HL-60 (cell line): ENCODE data around the gene FBXL7.

ENCODE experiments used
- DNase-seq, 2 experiments: peaks; one replicate each; pipeline ENCODE4 v3.0.0-alpha.2; 2010 to 2020; ENCODE audit warnings: low read depth in 1 of 2, low spot score in 1 of 2
- H3K27ac ChIP-seq: fragments of 250-450 bp; sonication (Bioruptor Pico); replicated peaks from 2 replicates; pipeline ENCODE4 v1.5.1; 2020; ENCODE audit warnings: mild to moderate bottlenecking, moderate library complexity
- H3K27me3 ChIP-seq: fragments of 250-450 bp; sonication (Bioruptor Pico); 2 replicates; pipeline ENCODE4 v1.5.1; 2021; ENCODE audit warnings: mild to moderate bottlenecking, moderate library complexity; ENCODE audit not compliant: insufficient read depth, poor library complexity, severe bottlenecking
- H3K4me3 ChIP-seq: replicated peaks from 2 replicates; pipeline ENCODE4 v1.5.1; 2011; ENCODE audit warnings: mild to moderate bottlenecking, control low read depth, low read length; ENCODE audit not compliant: insufficient read depth
- GABPA ChIP-seq: IDR thresholded peaks from 2 replicates; pipeline ENCODE4 v1.6.1; 2012; ENCODE audit warnings: low read depth
- POLR2AphosphoS5 ChIP-seq: IDR thresholded peaks from 2 replicates; pipeline ENCODE4 v1.6.1; 2012; ENCODE audit warnings: low read depth
- REST ChIP-seq: IDR thresholded peaks from 2 replicates; pipeline ENCODE4 v1.6.1; 2012; ENCODE audit warnings: low read depth; ENCODE audit not compliant: insufficient replicate concordance
- SPI1 ChIP-seq: IDR thresholded peaks from 2 replicates; pipeline ENCODE4 v1.6.1; 2012; ENCODE audit warnings: low read depth, mild to moderate bottlenecking, borderline replicate concordance
- TF ChIP-seq, protein P1 (sequence below): IDR thresholded peaks from one replicate; pipeline ENCODE4 v1.5.1; 2011; ENCODE audit warnings: low read length, control low read depth, inconsistent platforms; ENCODE audit not compliant: insufficient read depth

FBXL7 gene

GRCh38 chr5:15737871-15738664, 238.1 kb downstream of the FBXL7 start:
- Histone ChIP-seq H3K4me3 (no peak overlapping the region), H3K27me3 (no peaks in the 10 kb centered on the region), H3K27ac (no peak overlapping the region)
- no peak for DNase-seq
- TF ChIP-seq POLR2AphosphoS5 (no peak), GABPA (no peak), SPI1 (no peak), REST (no peak)
- TF ChIP-seq, protein P1, sequence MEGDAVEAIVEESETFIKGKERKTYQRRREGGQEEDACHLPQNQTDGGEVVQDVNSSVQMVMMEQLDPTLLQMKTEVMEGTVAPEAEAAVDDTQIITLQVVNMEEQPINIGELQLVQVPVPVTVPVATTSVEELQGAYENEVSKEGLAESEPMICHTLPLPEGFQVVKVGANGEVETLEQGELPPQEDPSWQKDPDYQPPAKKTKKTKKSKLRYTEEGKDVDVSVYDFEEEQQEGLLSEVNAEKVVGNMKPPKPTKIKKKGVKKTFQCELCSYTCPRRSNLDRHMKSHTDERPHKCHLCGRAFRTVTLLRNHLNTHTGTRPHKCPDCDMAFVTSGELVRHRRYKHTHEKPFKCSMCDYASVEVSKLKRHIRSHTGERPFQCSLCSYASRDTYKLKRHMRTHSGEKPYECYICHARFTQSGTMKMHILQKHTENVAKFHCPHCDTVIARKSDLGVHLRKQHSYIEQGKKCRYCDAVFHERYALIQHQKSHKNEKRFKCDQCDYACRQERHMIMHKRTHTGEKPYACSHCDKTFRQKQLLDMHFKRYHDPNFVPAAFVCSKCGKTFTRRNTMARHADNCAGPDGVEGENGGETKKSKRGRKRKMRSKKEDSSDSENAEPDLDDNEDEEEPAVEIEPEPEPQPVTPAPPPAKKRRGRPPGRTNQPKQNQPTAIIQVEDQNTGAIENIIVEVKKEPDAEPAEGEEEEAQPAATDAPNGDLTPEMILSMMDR = no peak

- DNase-seq = no peak
- Histone ChIP-seq H3K4me3 (no peak overlapping the region), H3K27me3 (no peaks in the 10 kb centered on the region), H3K27ac (no peak overlapping the region)
- TF ChIP-seq, protein P1 = no peak
- no peak for TF ChIP-seq GABPA
- no peak for TF ChIP-seq REST
- TF ChIP-seq SPI1 = no peak
- TF ChIP-seq POLR2AphosphoS5 = no peak
These were observed 240.4 kb downstream of the FBXL7 start for GRCh38 chr5:15740383-15740782.

- no peak overlapping the region for H3K4me3 ChIP-seq
- no peak for DNase-seq
- H3K27ac ChIP-seq = no peak overlapping the region
- no peaks in the 10 kb centered on the region for H3K27me3 ChIP-seq
- TF ChIP-seq REST (no peak), SPI1 (no peak), GABPA (no peak), POLR2AphosphoS5 (no peak)
- TF ChIP-seq, protein P1 = no peak
These were observed 241.6 kb downstream of the FBXL7 start for GRCh38 chr5:15741591-15741990.
